RWPE2 (cell line): ENCODE measurements around the gene SH2D3C.
A peak's percentile ranks its signal among the peaks of the same experiment; 100 is the strongest.

Experiments used
- ATAC-seq: fragments of 200-7000 bp; cut with Tn5 transposase; 3 replicates; pipeline ENCODE4 v1.9.1; 2021; ENCODE audit warnings: low read depth
- DNase-seq: peaks from one replicate; pipeline ENCODE4 v3.0.0-alpha.2; 2020; ENCODE audit warnings: low spot score
- H3K27ac ChIP-seq: fragments of 450-650 bp; 2 replicates; pipeline ENCODE4 v1.5.1; 2017; ENCODE audit warnings: mild to moderate bottlenecking; ENCODE audit not compliant: poor library complexity, severe bottlenecking
- H3K27me3 ChIP-seq: fragments of 250-450 bp; sonication (Bioruptor Pico); 2 replicates; pipeline ENCODE4 v1.5.1; 2021; ENCODE audit warnings: mild to moderate bottlenecking, moderate library complexity; ENCODE audit not compliant: insufficient read depth, poor library complexity, severe bottlenecking
- H3K36me3 ChIP-seq: fragments of 250-450 bp; sonication (Bioruptor Pico); 2 replicates; pipeline ENCODE4 v1.5.1; 2020; ENCODE audit warnings: low read depth, mild to moderate bottlenecking, moderate library complexity
- H3K4me1 ChIP-seq: fragments of 250-450 bp; sonication (Bioruptor Pico); 2 replicates; pipeline ENCODE4 v1.5.1; 2021; ENCODE audit warnings: mild to moderate bottlenecking, moderate library complexity; ENCODE audit not compliant: insufficient read depth, poor library complexity, severe bottlenecking
- H3K4me3 ChIP-seq: fragments of 250-450 bp; sonication (Bioruptor Pico); 2 replicates; pipeline ENCODE4 v1.5.1; 2021; ENCODE audit warnings: mild to moderate bottlenecking, moderate library complexity; ENCODE audit not compliant: severe bottlenecking
- H3K9me3 ChIP-seq: fragments of 250-450 bp; sonication (Bioruptor Pico); 2 replicates; pipeline ENCODE4 v1.5.1; 2021; ENCODE audit warnings: mild to moderate bottlenecking, moderate library complexity; ENCODE audit not compliant: severe bottlenecking
- TF ChIP-seq, protein P1 (sequence below): fragments of 450-650 bp; IDR thresholded peaks from one replicate; pipeline ENCODE4 v1.5.1; 2017; ENCODE audit warnings: mild to moderate bottlenecking, moderate library complexity; ENCODE audit not compliant: poor library complexity, severe bottlenecking

SH2D3C gene

DNA sequence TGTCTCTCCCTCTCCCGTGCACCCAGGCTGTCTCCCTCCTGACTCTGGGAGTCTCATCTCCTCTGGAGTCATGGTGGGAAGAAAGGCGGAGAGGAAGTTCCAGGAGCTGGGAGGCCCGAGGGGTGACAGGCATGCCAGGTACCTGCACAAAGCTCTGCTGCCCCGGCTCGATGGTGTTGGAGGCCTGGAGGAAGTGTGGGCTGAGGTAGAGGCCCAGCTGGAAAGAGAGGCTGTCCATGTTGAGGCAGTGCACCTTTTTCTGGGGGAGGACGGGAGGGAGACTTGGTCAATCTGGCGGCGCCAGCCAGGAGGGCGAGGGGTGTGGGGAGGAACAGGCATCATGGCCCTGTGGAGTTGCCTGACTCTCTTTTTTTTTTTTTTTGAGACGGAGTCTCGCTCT, 40.1 kb upstream of the SH2D3C start:
- no peaks in the 10 kb centered on the region for H3K9me3 ChIP-seq

GRCh38 chr9:127817881-127818434, 39.5 kb upstream of the SH2D3C start:
- ATAC-seq (no peak), DNase-seq (peak; percentile 49)
- no peaks in the 10 kb centered on the region for H3K4me1 ChIP-seq
- peaks cover 24% of the 10 kb centered on the region for H3K36me3 ChIP-seq
- no peak overlapping the region for H3K27ac ChIP-seq
- TF ChIP-seq, protein P1, sequence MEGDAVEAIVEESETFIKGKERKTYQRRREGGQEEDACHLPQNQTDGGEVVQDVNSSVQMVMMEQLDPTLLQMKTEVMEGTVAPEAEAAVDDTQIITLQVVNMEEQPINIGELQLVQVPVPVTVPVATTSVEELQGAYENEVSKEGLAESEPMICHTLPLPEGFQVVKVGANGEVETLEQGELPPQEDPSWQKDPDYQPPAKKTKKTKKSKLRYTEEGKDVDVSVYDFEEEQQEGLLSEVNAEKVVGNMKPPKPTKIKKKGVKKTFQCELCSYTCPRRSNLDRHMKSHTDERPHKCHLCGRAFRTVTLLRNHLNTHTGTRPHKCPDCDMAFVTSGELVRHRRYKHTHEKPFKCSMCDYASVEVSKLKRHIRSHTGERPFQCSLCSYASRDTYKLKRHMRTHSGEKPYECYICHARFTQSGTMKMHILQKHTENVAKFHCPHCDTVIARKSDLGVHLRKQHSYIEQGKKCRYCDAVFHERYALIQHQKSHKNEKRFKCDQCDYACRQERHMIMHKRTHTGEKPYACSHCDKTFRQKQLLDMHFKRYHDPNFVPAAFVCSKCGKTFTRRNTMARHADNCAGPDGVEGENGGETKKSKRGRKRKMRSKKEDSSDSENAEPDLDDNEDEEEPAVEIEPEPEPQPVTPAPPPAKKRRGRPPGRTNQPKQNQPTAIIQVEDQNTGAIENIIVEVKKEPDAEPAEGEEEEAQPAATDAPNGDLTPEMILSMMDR, result no peak
- no peaks in the 10 kb centered on the region for H3K27me3 ChIP-seq
- H3K9me3 ChIP-seq, result no peaks in the 10 kb centered on the region
- H3K4me3 ChIP-seq, result no peak overlapping the region

More for the DNA sequence above, 40.1 kb upstream of the SH2D3C start:
- Histone ChIP-seq H3K27ac (no peak overlapping the region), H3K4me3 (no peak overlapping the region), H3K27me3 (no peaks in the 10 kb centered on the region), H3K36me3 (peaks cover 19% of the 10 kb centered on the region), H3K4me1 (no peaks in the 10 kb centered on the region)
- TF ChIP-seq, protein P1, result no peak
- DNase-seq (peak; percentile 65), ATAC-seq (no peak)

GRCh38 chr9:127816728-127817127, 38.3 kb upstream of the SH2D3C start:
- H3K27ac ChIP-seq, result no peak overlapping the region
- H3K27me3 ChIP-seq, result no peaks in the 10 kb centered on the region
- no peaks in the 10 kb centered on the region for H3K9me3 ChIP-seq
- no peak; the same call in 1 of the 3 replicates for ATAC-seq
- H3K4me1 ChIP-seq, result no peaks in the 10 kb centered on the region
- H3K4me3 ChIP-seq, result no peak overlapping the region
- peaks cover 37% of the 10 kb centered on the region for H3K36me3 ChIP-seq
- peak; percentile 54 for DNase-seq
- TF ChIP-seq, protein P1, result no peak

GRCh38 chr9:127816362-127816725, 37.9 kb upstream of the SH2D3C start:
- ATAC-seq, result peak; percentile 10; the same call in 2 of the 3 replicates
- no peak overlapping the region for H3K27ac ChIP-seq
- H3K27me3 ChIP-seq, result no peaks in the 10 kb centered on the region
- DNase-seq, result no peak
- no peaks in the 10 kb centered on the region for H3K9me3 ChIP-seq
- H3K4me1 ChIP-seq, result no peaks in the 10 kb centered on the region
- H3K4me3 ChIP-seq, result no peak overlapping the region
- TF ChIP-seq, protein P1, result no peak
- H3K36me3 ChIP-seq, result peaks cover 40% of the 10 kb centered on the region

GRCh38 chr9:127815512-127816361, 37.3 kb upstream of the SH2D3C start:
- TF ChIP-seq, protein P1, result no peak
- Histone ChIP-seq H3K27ac (no peak overlapping the region), H3K27me3 (no peaks in the 10 kb centered on the region), H3K36me3 (peaks cover 46% of the 10 kb centered on the region), H3K9me3 (no peaks in the 10 kb centered on the region), H3K4me3 (no peak overlapping the region), H3K4me1 (no peaks in the 10 kb centered on the region)
- no peak for ATAC-seq
- DNase-seq, result peak; percentile 63
